Subcutaneous adipose tissue (tissue), 4 donors: Measurements from ENCODE around the gene CNNM4. TPM values are rescaled to one million over a fixed set of nuclear protein-coding genes. Genes with fewer than 3 reads are reported as not detected.

Source experiments
- total RNA-seq, 4 donors: library from RNA; depleted of rRNA; stranded (reverse); fragments of >200 nt; gene quantifications; one replicate each; pipeline ENCODE4 v1.1.0, GENCODE V29; 2016
- TF ChIP-seq, protein P1 (sequence below): fragments of 450-650 bp; IDR thresholded peaks from one replicate; pipeline ENCODE4 v1.5.1; 2016; ENCODE audit warnings: low read depth, mild to moderate bottlenecking, control low read depth, antibody characterized with exemption, moderate library complexity

The CNNM4 gene
- total RNA-seq, 4 donors from 2014 or later: 2.0 to 3.7 (median 2.7) TPM

DNA sequence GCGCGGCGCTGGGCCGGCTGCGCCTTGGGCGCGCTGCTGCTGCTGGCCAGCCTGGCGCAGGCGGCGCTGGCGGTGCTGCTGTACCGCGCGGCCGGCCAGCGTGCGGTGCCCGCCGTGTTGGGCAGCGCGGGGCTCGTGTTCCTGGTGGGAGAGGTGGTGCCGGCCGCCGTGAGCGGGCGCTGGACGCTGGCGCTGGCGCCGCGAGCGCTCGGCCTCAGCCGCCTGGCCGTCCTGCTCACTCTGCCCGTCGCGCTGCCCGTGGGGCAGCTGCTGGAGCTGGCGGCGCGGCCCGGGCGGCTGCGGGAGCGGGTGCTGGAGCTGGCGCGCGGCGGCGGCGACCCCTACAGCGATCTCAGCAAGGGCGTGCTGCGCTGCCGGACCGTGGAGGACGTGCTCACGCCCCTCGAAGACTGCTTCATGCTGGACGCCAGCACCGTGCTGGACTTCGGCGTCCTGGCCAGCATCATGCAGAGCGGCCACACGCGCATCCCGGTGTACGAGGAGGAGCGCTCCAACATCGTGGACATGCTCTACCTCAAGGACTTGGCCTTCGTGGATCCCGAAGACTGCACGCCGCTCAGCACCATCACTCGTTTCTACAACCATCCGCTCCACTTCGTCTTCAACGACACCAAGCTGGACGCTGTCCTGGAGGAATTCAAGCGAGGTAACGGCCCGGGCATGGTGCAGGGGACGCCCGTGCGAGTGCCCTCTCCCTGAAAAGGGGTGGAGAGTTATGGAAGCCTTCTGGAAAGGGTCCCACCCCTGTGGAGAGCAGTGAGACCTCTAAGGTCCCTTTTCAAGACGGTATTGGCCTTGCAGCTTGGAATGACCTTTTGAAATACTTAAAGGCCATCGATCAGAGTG is 56.4 kb downstream of the CNNM4 start:
- TF ChIP-seq, protein P1, sequence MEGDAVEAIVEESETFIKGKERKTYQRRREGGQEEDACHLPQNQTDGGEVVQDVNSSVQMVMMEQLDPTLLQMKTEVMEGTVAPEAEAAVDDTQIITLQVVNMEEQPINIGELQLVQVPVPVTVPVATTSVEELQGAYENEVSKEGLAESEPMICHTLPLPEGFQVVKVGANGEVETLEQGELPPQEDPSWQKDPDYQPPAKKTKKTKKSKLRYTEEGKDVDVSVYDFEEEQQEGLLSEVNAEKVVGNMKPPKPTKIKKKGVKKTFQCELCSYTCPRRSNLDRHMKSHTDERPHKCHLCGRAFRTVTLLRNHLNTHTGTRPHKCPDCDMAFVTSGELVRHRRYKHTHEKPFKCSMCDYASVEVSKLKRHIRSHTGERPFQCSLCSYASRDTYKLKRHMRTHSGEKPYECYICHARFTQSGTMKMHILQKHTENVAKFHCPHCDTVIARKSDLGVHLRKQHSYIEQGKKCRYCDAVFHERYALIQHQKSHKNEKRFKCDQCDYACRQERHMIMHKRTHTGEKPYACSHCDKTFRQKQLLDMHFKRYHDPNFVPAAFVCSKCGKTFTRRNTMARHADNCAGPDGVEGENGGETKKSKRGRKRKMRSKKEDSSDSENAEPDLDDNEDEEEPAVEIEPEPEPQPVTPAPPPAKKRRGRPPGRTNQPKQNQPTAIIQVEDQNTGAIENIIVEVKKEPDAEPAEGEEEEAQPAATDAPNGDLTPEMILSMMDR: no peak

DNA sequence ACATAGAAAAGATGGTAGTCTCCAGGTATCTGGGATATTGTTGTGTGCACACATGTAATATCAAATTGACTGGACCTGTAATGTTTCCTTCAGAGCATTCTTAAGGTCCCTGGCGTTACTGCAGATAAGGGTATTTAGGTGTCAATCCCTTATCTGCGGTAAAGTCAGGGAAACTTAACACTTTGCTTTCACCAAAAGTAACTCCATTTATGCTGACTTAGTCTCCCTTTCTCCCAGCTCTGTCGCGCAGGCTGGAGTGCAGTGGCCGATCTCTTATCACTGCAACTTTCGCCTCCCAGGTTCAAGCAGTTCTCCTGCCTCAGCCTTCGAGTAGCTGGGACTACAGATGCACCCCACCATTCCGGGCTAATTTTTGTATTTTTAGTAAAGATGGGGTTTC is 57.2 kb downstream of the CNNM4 start:
- TF ChIP-seq, protein P1: no peak

DNA sequence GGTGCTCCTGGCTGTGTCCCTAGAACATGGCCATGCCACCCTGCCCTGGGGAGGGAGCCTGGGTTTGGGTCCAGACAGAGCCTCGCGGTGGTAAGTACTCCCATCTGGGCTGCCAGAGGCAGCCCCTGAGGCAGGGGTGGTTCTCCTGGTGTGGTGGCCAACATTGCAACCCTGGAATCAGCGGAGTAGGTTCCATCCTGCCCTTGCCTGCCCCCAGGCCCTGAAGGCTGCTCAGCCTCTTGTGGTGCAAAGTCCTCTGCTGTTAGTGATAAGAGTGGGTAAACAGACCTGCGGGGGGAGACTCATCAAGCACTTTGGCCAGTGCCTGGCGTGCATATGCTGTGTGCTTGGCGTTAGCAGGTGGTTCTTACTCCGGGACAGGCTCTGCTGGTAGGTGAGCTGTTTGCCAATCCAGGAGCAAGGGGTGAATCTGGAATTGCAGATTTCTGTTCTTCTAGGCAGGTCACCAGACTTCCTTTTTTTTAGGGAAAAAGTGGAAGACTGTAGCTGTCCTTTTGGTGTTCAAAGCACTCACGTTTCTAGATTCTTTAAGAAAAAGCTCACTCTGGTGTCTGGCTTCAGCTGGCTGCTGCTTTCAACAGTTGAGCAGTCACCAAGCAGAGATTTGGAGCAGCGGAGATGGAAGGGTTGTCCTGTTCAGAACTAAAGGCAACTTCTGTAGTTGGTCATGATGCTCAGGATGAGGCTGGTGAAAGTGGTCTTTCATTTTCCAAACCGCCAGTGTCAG is 58.6 kb downstream of the CNNM4 start:
- TF ChIP-seq, protein P1: no peak

DNA sequence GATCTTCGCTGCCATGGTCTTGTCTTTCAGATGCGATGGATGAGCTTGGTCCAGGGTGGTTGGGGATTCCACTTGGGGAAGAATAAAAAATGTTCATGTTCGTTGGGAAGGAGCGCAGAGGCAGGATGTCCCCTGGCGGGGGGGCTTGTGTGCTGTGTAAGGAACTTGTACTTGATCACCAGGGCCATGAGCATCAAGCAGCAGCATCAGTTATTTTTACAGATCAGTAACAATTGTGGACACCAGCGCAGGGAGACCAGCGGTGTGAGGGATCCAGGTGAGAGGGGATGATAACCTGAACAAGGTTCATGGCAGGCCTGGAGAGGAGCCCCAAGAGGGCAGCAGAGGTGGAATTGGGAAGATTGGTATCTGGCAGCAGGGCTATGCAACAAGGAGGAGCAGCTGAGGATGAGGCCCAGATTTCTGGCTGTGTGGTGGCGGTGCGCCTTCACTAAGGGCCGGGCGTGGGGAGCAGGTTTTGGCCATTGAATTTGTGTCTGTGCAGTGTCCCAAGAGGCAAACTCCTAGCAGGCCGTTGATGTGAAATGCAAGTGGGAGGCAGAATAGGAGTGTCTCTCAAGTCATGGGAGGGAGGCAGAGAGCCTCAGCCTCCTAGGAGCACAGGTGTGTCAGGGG is 59.3 kb downstream of the CNNM4 start:
- TF ChIP-seq, protein P1: no peak

DNA sequence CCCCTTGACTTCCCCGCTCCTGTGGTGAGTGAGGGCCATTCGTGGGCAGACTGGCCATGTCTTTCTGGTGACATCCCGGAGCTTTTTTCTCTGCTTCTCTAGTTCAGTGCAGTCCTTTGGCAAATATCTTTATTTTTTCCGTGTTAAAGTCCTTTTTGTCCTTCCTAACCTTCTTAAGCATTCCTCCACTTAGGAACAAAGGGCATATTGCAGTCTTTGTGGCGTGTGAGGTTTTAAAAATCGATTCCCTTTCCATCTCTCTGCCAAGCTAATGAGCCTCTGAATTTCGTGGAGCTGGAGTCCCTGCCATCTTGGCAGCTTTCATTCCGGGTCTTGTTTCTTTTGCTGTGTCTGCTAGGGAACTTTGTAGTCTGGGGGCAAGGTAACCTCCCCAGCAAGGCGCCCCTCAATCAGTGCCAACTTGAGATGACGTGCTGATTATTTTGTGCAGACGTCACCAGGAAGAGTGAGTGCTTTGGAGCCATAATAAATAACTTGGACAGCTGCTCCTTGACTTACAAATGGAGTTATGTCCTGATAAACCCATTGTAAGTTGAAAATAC is 60.5 kb downstream of the CNNM4 start:
- TF ChIP-seq, protein P1: no peak

DNA sequence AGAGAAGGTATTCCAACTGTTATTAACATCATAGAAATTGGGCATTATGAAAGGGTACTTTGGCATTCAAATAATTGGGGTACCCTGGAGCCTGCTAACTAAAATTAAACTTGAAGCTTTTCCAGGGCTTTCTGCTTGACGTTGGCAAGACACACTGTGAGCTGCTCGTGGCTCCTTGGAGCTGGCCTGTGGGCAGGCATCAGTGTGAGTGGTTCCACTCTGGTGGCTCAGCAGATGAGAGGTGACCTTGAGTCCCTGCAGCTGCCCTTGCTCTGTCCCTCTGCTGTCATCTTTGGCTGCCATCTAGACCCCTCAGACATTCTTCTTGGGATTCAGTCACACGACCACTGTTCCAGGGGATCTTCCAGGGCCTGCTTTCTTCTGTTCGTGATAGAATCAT is 62.1 kb downstream of the CNNM4 start:
- TF ChIP-seq, protein P1: no peak
